Measurements from ENCODE around the gene SPRED1. TPM values are rescaled to one million over a fixed set of nuclear protein-coding genes. Genes with fewer than 3 reads are reported as not detected.
A peak's percentile ranks its signal among the peaks of the same experiment; 100 is the strongest.

Gene SPRED1
- total and polyA plus RNA-seq, 2 of the 13 experiments (the other 11 are each of a cell fraction or from before 2014, with no cell fraction given): 3.8 to 9.6 TPM

DNA sequence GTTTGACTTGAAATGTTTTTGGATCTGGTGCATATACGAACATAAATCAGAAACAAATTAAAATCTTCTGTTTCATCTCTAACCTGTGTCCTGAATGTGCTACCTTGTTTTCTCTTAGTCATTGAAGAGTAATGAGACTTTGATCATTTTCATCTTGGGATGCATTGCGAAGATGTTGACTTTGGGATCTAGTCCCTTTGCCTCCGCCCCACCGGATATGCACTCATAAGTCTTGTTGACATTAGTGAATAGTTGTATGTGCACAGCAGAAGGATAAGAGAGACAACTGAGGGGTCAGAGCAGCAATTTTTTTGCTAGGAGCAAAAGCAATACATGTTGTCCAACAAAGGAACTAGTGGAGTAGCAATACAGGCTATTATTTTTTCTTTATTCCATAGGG is 35.9 kb upstream of the SPRED1 start (continued):
- TF ChIP-seq ZNF331 (CRISPR knock-in tag; IDR thresholded peaks at IDR 0.05) (no peak), RBFOX2 (IDR thresholded peaks at IDR 0.05; ENCODE audit: low read depth, low read length) (no peak), ETV5 (CRISPR knock-in tag; IDR thresholded peaks at IDR 0.05; ENCODE audit: borderline replicate concordance) (peak; percentile 91), ZNF12 (CRISPR knock-in tag; IDR thresholded peaks at IDR 0.05) (peak; percentile 57; the same call in 1 of the 2 replicates), ZNF644 (CRISPR knock-in tag; IDR thresholded peaks at IDR 0.05; ENCODE audit: low read depth) (0 out of 2 replicates have a peak, but pooled peaks have one; percentile 37), TEAD3 (CRISPR knock-in tag; optimal IDR thresholded peaks at IDR 0.05; ENCODE audit: borderline replicate concordance) (peak; percentile 28), MEF2D (CRISPR knock-in tag; IDR thresholded peaks at IDR 0.05) (no peak), HOXD1 (CRISPR knock-in tag; IDR thresholded peaks at IDR 0.05) (no peak), ARID5B (CRISPR knock-in tag; IDR thresholded peaks at IDR 0.05) (peak; percentile 84), ZC3H4 (CRISPR knock-in tag; IDR thresholded peaks at IDR 0.05; ENCODE audit: borderline replicate concordance) (no peak), DPF2 (CRISPR knock-in tag; IDR thresholded peaks at IDR 0.05; ENCODE audit: borderline replicate concordance, low read depth) (no peak)
- TF ChIP-seq, protein P1, sequence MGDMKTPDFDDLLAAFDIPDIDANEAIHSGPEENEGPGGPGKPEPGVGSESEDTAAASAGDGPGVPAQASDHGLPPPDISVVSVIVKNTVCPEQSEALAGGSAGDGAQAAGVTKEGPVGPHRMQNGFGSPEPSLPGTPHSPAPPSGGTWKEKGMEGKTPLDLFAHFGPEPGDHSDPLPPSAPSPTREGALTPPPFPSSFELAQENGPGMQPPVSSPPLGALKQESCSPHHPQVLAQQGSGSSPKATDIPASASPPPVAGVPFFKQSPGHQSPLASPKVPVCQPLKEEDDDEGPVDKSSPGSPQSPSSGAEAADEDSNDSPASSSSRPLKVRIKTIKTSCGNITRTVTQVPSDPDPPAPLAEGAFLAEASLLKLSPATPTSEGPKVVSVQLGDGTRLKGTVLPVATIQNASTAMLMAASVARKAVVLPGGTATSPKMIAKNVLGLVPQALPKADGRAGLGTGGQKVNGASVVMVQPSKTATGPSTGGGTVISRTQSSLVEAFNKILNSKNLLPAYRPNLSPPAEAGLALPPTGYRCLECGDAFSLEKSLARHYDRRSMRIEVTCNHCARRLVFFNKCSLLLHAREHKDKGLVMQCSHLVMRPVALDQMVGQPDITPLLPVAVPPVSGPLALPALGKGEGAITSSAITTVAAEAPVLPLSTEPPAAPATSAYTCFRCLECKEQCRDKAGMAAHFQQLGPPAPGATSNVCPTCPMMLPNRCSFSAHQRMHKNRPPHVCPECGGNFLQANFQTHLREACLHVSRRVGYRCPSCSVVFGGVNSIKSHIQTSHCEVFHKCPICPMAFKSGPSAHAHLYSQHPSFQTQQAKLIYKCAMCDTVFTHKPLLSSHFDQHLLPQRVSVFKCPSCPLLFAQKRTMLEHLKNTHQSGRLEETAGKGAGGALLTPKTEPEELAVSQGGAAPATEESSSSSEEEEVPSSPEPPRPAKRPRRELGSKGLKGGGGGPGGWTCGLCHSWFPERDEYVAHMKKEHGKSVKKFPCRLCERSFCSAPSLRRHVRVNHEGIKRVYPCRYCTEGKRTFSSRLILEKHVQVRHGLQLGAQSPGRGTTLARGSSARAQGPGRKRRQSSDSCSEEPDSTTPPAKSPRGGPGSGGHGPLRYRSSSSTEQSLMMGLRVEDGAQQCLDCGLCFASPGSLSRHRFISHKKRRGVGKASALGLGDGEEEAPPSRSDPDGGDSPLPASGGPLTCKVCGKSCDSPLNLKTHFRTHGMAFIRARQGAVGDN (CRISPR knock-in tag; IDR thresholded peaks at IDR 0.05): no peak
- TF ChIP-seq, protein P2, sequence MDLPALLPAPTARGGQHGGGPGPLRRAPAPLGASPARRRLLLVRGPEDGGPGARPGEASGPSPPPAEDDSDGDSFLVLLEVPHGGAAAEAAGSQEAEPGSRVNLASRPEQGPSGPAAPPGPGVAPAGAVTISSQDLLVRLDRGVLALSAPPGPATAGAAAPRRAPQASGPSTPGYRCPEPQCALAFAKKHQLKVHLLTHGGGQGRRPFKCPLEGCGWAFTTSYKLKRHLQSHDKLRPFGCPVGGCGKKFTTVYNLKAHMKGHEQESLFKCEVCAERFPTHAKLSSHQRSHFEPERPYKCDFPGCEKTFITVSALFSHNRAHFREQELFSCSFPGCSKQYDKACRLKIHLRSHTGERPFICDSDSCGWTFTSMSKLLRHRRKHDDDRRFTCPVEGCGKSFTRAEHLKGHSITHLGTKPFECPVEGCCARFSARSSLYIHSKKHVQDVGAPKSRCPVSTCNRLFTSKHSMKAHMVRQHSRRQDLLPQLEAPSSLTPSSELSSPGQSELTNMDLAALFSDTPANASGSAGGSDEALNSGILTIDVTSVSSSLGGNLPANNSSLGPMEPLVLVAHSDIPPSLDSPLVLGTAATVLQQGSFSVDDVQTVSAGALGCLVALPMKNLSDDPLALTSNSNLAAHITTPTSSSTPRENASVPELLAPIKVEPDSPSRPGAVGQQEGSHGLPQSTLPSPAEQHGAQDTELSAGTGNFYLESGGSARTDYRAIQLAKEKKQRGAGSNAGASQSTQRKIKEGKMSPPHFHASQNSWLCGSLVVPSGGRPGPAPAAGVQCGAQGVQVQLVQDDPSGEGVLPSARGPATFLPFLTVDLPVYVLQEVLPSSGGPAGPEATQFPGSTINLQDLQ (CRISPR knock-in tag; IDR thresholded peaks at IDR 0.05): no peak
- TF ChIP-seq, protein P3, sequence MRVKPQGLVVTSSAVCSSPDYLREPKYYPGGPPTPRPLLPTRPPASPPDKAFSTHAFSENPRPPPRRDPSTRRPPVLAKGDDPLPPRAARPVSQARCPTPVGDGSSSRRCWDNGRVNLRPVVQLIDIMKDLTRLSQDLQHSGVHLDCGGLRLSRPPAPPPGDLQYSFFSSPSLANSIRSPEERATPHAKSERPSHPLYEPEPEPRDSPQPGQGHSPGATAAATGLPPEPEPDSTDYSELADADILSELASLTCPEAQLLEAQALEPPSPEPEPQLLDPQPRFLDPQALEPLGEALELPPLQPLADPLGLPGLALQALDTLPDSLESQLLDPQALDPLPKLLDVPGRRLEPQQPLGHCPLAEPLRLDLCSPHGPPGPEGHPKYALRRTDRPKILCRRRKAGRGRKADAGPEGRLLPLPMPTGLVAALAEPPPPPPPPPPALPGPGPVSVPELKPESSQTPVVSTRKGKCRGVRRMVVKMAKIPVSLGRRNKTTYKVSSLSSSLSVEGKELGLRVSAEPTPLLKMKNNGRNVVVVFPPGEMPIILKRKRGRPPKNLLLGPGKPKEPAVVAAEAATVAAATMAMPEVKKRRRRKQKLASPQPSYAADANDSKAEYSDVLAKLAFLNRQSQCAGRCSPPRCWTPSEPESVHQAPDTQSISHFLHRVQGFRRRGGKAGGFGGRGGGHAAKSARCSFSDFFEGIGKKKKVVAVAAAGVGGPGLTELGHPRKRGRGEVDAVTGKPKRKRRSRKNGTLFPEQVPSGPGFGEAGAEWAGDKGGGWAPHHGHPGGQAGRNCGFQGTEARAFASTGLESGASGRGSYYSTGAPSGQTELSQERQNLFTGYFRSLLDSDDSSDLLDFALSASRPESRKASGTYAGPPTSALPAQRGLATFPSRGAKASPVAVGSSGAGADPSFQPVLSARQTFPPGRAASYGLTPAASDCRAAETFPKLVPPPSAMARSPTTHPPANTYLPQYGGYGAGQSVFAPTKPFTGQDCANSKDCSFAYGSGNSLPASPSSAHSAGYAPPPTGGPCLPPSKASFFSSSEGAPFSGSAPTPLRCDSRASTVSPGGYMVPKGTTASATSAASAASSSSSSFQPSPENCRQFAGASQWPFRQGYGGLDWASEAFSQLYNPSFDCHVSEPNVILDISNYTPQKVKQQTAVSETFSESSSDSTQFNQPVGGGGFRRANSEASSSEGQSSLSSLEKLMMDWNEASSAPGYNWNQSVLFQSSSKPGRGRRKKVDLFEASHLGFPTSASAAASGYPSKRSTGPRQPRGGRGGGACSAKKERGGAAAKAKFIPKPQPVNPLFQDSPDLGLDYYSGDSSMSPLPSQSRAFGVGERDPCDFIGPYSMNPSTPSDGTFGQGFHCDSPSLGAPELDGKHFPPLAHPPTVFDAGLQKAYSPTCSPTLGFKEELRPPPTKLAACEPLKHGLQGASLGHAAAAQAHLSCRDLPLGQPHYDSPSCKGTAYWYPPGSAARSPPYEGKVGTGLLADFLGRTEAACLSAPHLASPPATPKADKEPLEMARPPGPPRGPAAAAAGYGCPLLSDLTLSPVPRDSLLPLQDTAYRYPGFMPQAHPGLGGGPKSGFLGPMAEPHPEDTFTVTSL (CRISPR knock-in tag; IDR thresholded peaks at IDR 0.05; ENCODE audit: borderline replicate concordance): peak; percentile 27; the same call in 1 of the 2 replicates

All from HepG2 (cell line).